Breast epithelium (tissue), 3 donors: Measurements from ENCODE around the gene WWC1.

Source experiments
- POLR2A ChIP-seq: fragments of 450-650 bp; IDR thresholded peaks from one replicate; pipeline ENCODE4 v1.6.1; 2016; ENCODE audit warnings: antibody characterized with exemption, mild to moderate bottlenecking, moderate library complexity
- TF ChIP-seq, protein P1 (sequence below), 3 donors: fragments of 450-650 bp; IDR thresholded peaks; one replicate each; pipeline ENCODE4 v1.5.1; 2016 to 2017; ENCODE audit warnings: antibody characterized with exemption in 3 of 3, mild to moderate bottlenecking in 3 of 3, moderate library complexity in 3 of 3

DNA sequence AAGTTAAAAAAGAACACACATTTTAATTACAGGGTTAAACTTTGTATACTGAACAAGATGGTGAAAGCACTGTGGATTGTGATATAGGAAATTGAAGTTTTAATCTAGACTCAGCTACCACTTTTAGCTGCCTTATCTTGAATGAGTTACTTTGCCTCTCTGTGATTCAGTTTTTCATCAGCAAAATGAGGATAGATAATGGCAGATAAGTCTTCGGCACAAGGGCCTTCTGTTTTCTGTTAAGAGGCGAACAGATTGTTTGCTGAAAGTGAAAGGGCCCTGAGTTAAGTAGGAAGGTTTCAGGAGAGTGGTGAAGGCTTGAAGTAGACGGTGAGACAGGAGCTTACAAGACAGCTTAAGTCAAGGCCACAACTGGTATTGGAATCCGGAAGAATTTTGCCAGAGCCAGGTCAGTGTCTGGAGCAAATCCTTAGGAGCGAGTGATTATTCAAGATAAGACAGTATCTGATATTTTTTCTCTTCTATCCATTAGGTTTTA is 202.7 kb downstream of the WWC1 start:
- TF ChIP-seq, protein P1, sequence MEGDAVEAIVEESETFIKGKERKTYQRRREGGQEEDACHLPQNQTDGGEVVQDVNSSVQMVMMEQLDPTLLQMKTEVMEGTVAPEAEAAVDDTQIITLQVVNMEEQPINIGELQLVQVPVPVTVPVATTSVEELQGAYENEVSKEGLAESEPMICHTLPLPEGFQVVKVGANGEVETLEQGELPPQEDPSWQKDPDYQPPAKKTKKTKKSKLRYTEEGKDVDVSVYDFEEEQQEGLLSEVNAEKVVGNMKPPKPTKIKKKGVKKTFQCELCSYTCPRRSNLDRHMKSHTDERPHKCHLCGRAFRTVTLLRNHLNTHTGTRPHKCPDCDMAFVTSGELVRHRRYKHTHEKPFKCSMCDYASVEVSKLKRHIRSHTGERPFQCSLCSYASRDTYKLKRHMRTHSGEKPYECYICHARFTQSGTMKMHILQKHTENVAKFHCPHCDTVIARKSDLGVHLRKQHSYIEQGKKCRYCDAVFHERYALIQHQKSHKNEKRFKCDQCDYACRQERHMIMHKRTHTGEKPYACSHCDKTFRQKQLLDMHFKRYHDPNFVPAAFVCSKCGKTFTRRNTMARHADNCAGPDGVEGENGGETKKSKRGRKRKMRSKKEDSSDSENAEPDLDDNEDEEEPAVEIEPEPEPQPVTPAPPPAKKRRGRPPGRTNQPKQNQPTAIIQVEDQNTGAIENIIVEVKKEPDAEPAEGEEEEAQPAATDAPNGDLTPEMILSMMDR (IDR thresholded peaks at IDR 0.05): no peak
- no peak for TF ChIP-seq POLR2A
